SKM-1 treated with dmso at 0.1 percent for 144 hours (cell line): Measurements from ENCODE around the gene PRKCB.

ENCODE experiments used
- DNase-seq: peaks from one replicate; lab custom pipeline; 2025; ENCODE audit not compliant: unreplicated experiment; lab: John Stamatoyannopoulos, UW

PRKCB gene

GRCh38 chr16:23835390-23836077 lies at the start of gene PRKCB:
Gene PRKCB (plus strand): TSS chr16:23835983.
- peak; percentile 52 for DNase-seq

- no peak for DNase-seq
Measured at GRCh38 chr16:23786964-23787561, 48.7 kb upstream of the PRKCB start.

- DNase-seq, result peak; percentile 45
Measured at GRCh38 chr16:23788685-23789084, 47.1 kb upstream of the PRKCB start.

GRCh38 chr16:23795378-23795777 lies 40.4 kb upstream of the PRKCB start:
- no peak for DNase-seq

GRCh38 chr16:23796941-23797340 lies 38.8 kb upstream of the PRKCB start:
- DNase-seq, result no peak

- DNase-seq, result peak; percentile 43
Measured at GRCh38 chr16:23801378-23801777, 34.4 kb upstream of the PRKCB start.

- DNase-seq, result no peak
Measured at GRCh38 chr16:23802776-23803175, 33.0 kb upstream of the PRKCB start.

GRCh38 chr16:23803591-23804123 lies 32.1 kb upstream of the PRKCB start:
- DNase-seq, result peak; percentile 67

GRCh38 chr16:23807028-23807427 lies 28.8 kb upstream of the PRKCB start:
- DNase-seq, result peak; percentile 29

GRCh38 chr16:23821467-23821866 lies 14.3 kb upstream of the PRKCB start:
- no peak for DNase-seq

GRCh38 chr16:23821875-23822688 lies 13.7 kb upstream of the PRKCB start:
- no peak for DNase-seq

GRCh38 chr16:23823475-23824384 lies 12.1 kb upstream of the PRKCB start:
- no peak for DNase-seq

- no peak for DNase-seq
Measured at GRCh38 chr16:23824909-23825308, 10.9 kb upstream of the PRKCB start.

- DNase-seq, result peak; percentile 97
Measured at GRCh38 chr16:23826528-23827045, 9.2 kb upstream of the PRKCB start.

- no peak for DNase-seq
Measured at GRCh38 chr16:23827057-23827456, 8.7 kb upstream of the PRKCB start.

GRCh38 chr16:23829454-23829853 lies 6.3 kb upstream of the PRKCB start:
- no peak for DNase-seq

GRCh38 chr16:23830276-23830675 lies 5.5 kb upstream of the PRKCB start:
- no peak for DNase-seq

GRCh38 chr16:23832882-23833281 lies 2.9 kb upstream of the PRKCB start:
- no peak for DNase-seq

GRCh38 chr16:23833504-23833903 lies 2.3 kb upstream of the PRKCB start:
- DNase-seq, result no peak

- no peak for DNase-seq
Measured at GRCh38 chr16:23833960-23834685, 1.7 kb upstream of the PRKCB start.
